HepG2 (cell line): ENCODE data around the gene PACS2. TPM values are rescaled to one million over a fixed set of nuclear protein-coding genes. Genes with fewer than 3 reads are reported as not detected.

ENCODE experiments used
- AGO1 ChIP-seq: fragments of 200-400 bp; formaldehyde crosslinking; IDR thresholded peaks from 2 replicates; pipeline ENCODE4 v1.6.1; 2017; ENCODE audit warnings: mild to moderate bottlenecking, low read depth, low read length, moderate library complexity; ENCODE audit not compliant: poor library complexity, severe bottlenecking
- MAFK ChIP-seq, 2 experiments: IDR thresholded peaks in 1 of 2; conservative IDR thresholded peaks in 1 of 2; 2 replicates each; pipeline ENCODE4 v1.6.1; 2011; ENCODE audit warnings: improper control_type of control experiment in 2 of 2, low read length in 2 of 2
- NFAT5 ChIP-seq: sonication (generic); formaldehyde crosslinking; IDR thresholded peaks from 2 replicates; pipeline ENCODE4 v1.4.0; 2020; ENCODE audit warnings: missing genetic modification reagents
- PATZ1 ChIP-seq: sonication (generic); formaldehyde crosslinking; IDR thresholded peaks from 2 replicates; pipeline ENCODE4 v1.4.0; 2020; ENCODE audit warnings: missing genetic modification reagents
- SAFB2 ChIP-seq: sonication (generic); formaldehyde crosslinking; IDR thresholded peaks from 2 replicates; pipeline ENCODE4 v1.5.1; 2020; ENCODE audit warnings: missing genetic modification reagents, low read depth, mild to moderate bottlenecking, borderline replicate concordance
- SALL1 ChIP-seq: sonication (generic); formaldehyde crosslinking; IDR thresholded peaks from 2 replicates; pipeline ENCODE4 v1.8.0; 2022; ENCODE audit warnings: mild to moderate bottlenecking, missing genetic modification reagents
- SUZ12 ChIP-seq: fragments of 150-350 bp; IDR thresholded peaks from 2 replicates; pipeline ENCODE4 v1.6.1; 2014; ENCODE audit warnings: low read depth, low read length
- THAP11 ChIP-seq: IDR thresholded peaks from 2 replicates; pipeline ENCODE4 v1.6.1; 2016; ENCODE audit warnings: missing biosample characterization, missing genetic modification reagents
- ZBTB3 ChIP-seq: sonication (generic); formaldehyde crosslinking; IDR thresholded peaks from 2 replicates; pipeline ENCODE4 v1.4.0; 2020; ENCODE audit warnings: low read depth, mild to moderate bottlenecking, moderate library complexity, missing genetic modification reagents, borderline replicate concordance
- ZBTB43 ChIP-seq: sonication (generic); formaldehyde crosslinking; conservative IDR thresholded peaks from 2 replicates; pipeline ENCODE4 v1.4.0; 2020; ENCODE audit warnings: missing genetic modification reagents
- ZBTB7B ChIP-seq: sonication (generic); formaldehyde crosslinking; IDR thresholded peaks from 2 replicates; pipeline ENCODE4 v1.4.0; 2020; ENCODE audit warnings: missing genetic modification reagents
- ZNF543 ChIP-seq: sonication (generic); formaldehyde crosslinking; IDR thresholded peaks from 2 replicates; pipeline ENCODE4 v1.4.0; 2020; ENCODE audit warnings: mild to moderate bottlenecking, missing genetic modification reagents
- ZNF556 ChIP-seq: sonication (generic); formaldehyde crosslinking; IDR thresholded peaks from 2 replicates; pipeline ENCODE4 v1.4.0; 2020; ENCODE audit warnings: mild to moderate bottlenecking, missing genetic modification reagents, borderline replicate concordance
- ZNF563 ChIP-seq: sonication (generic); formaldehyde crosslinking; IDR thresholded peaks from 2 replicates; pipeline ENCODE4 v1.8.0; 2022; ENCODE audit warnings: mild to moderate bottlenecking, moderate library complexity, missing genetic modification reagents
- ZNF615 ChIP-seq: sonication (generic); formaldehyde crosslinking; IDR thresholded peaks from 2 replicates; pipeline ENCODE4 v1.5.0; 2020; ENCODE audit warnings: mild to moderate bottlenecking, missing genetic modification reagents, borderline replicate concordance
- ZNF800 ChIP-seq: sonication (generic); formaldehyde crosslinking; IDR thresholded peaks from 2 replicates; pipeline ENCODE4 v1.4.0; 2020; ENCODE audit warnings: missing genetic modification reagents
- polyA plus RNA-seq, 8 experiments: library from polyadenylated mRNA; depleted of rRNA in 3 of 8; stranded (reverse) in 7 of 8; unstranded in 1 of 8; fragments of >200 nt; fragmentation: Illumina TruSeq in 4 of 8; extraction: Trizol in 4 of 8; gene quantifications; 2 replicates each; pipeline versions ENCODE4 v1.2.1 to v1.2.3, GENCODE V29; 2011 to 2016; ENCODE audit warnings: low read depth in 4 of 8, missing spikeins in 1 of 8, mixed read lengths in 1 of 8; ENCODE audit not compliant: insufficient read depth in 1 of 8
- total RNA-seq, 5 experiments: library from RNA; depleted of rRNA; stranded (reverse); fragments of >200 nt; fragmentation: Illumina TruSeq; extraction: Trizol; gene quantifications; 2 replicates each; pipeline ENCODE4 v1.2.3, GENCODE V29; 2016; ENCODE audit warnings: low read depth in 1 of 5

Gene PACS2
- total and polyA plus RNA-seq, 2 of the 13 experiments (the other 11 are each of a cell fraction or from before 2014, with no cell fraction given), result 23.6 to 27.6 TPM

GRCh38 chr14:105414456-105415371 lies 100.2 kb downstream of the PACS2 start (continued):
- TF ChIP-seq NFAT5 (CRISPR knock-in tag) (no peak), ZBTB3 (CRISPR knock-in tag) (0 out of 2 replicates have a peak, but pooled peaks have one; percentile 15), ZNF563 (CRISPR knock-in tag) (peak; percentile 81), SALL1 (CRISPR knock-in tag) (peak; percentile 46; the same call in 1 of the 2 replicates), AGO1 (peak; percentile 85), ZNF543 (0 out of 2 replicates have a peak, but pooled peaks have one; percentile 20), ZNF615 (0 out of 2 replicates have a peak, but pooled peaks have one; percentile 24), SUZ12 (0 out of 2 replicates have a peak, but pooled peaks have one; percentile 21), MAFK (conservative IDR thresholded peaks at IDR 0.05 in 1 of 2, IDR thresholded peaks at IDR 0.05 in 1 of 2; ENCODE audit: low read length in 2 of 2) (no peak), ZNF800 (CRISPR knock-in tag) (0 out of 2 replicates have a peak, but pooled peaks have one; percentile 28), ZBTB43 (CRISPR knock-in tag) (peak; percentile 34; the same call in 1 of the 2 replicates), ZBTB7B (CRISPR knock-in tag) (0 out of 2 replicates have a peak, but pooled peaks have one; percentile 14), PATZ1 (CRISPR knock-in tag) (0 out of 2 replicates have a peak, but pooled peaks have one; percentile 41), ZNF556 (CRISPR knock-in tag) (0 out of 2 replicates have a peak, but pooled peaks have one; percentile 33), THAP11 (CRISPR knock-in tag) (peak; percentile 96), SAFB2 (CRISPR knock-in tag) (0 out of 2 replicates have a peak, but pooled peaks have one; percentile 83)
